HG03280 (cell line): ENCODE results near the gene PSMB2.

Experiments used
- ATAC-seq: cut with Tn5 transposase; IDR thresholded peaks from one replicate; pipeline ENCODE4 v1.9.1; 2021; ENCODE audit warnings: mild to moderate bottlenecking, moderate library complexity; ENCODE audit not compliant: unreplicated experiment

The PSMB2 gene

GRCh38 chr1:35574125-35574654 is 67.1 kb downstream of the PSMB2 start:
- no peak for ATAC-seq

- no peak for ATAC-seq
Observed at GRCh38 chr1:35573198-35574124, 67.9 kb downstream of the PSMB2 start, which contains the start of gene TFAP2E. Gene TFAP2E, plus strand, starts transcription at chr1:35573314. Its CDS starts 264 bp downstream, at chr1:35573578.

GRCh38 chr1:35572296-35572695 is 69.0 kb downstream of the PSMB2 start:
- ATAC-seq: no peak

- ATAC-seq: no peak
Observed at GRCh38 chr1:35571263-35571662, 70.1 kb downstream of the PSMB2 start.

- no peak for ATAC-seq
Observed at GRCh38 chr1:35570589-35571137, 70.7 kb downstream of the PSMB2 start.

GRCh38 chr1:35569936-35570335 is 71.4 kb downstream of the PSMB2 start:
- ATAC-seq: no peak

- ATAC-seq: no peak
Observed at GRCh38 chr1:35568975-35569395, 72.3 kb downstream of the PSMB2 start.

- no peak for ATAC-seq
Observed at GRCh38 chr1:35567947-35568558, 73.3 kb downstream of the PSMB2 start.

- no peak for ATAC-seq
Observed at GRCh38 chr1:35565742-35566133, 75.6 kb downstream of the PSMB2 start.

GRCh38 chr1:35564884-35565741 is 76.2 kb downstream of the PSMB2 start:
- ATAC-seq: no peak

- peak; percentile 45 for ATAC-seq
Observed at GRCh38 chr1:35564037-35564883, 77.1 kb downstream of the PSMB2 start.

- ATAC-seq: no peak
Observed at GRCh38 chr1:35563166-35563565, 78.2 kb downstream of the PSMB2 start.

- no peak for ATAC-seq
Observed at GRCh38 chr1:35561972-35562680, 79.2 kb downstream of the PSMB2 start.

- no peak for ATAC-seq
Observed at GRCh38 chr1:35561297-35561971, 79.9 kb downstream of the PSMB2 start.

GRCh38 chr1:35560256-35561225 is 80.8 kb downstream of the PSMB2 start:
- ATAC-seq: no peak

GRCh38 chr1:35559317-35559944 is 81.9 kb downstream of the PSMB2 start:
- no peak for ATAC-seq
